HEK293 (cell line): Measurements from ENCODE around the gene PARL.

Experiments
- CTCF ChIP-seq: fragments of 450-650 bp; formaldehyde crosslinking; IDR thresholded peaks from 2 replicates; pipeline ENCODE4 v1.5.1; 2016; ENCODE audit warnings: missing biosample characterization, missing genetic modification characterization
- PRDM1 ChIP-seq: fragments of 450-650 bp; formaldehyde crosslinking; IDR thresholded peaks from 2 replicates; pipeline ENCODE4; 2016; ENCODE audit warnings: missing biosample characterization, missing genetic modification characterization
- YY2 ChIP-seq: fragments of 450-650 bp; formaldehyde crosslinking; IDR thresholded peaks from 2 replicates; pipeline ENCODE4 v1.5.1; 2016; ENCODE audit warnings: missing biosample characterization, missing genetic modification characterization
- ZNF132 ChIP-seq: fragments of 450-650 bp; formaldehyde crosslinking; IDR thresholded peaks from 2 replicates; pipeline ENCODE4 v1.5.1; 2017; ENCODE audit warnings: missing biosample characterization, missing genetic modification characterization, borderline replicate concordance
- TF ChIP-seq, protein P1 (sequence below): fragments of 450-650 bp; formaldehyde crosslinking; IDR thresholded peaks from 2 replicates; pipeline ENCODE4 v1.5.1; 2017; ENCODE audit warnings: missing biosample characterization, missing genetic modification characterization
- TF ChIP-seq, protein P2 (sequence below): fragments of 450-650 bp; formaldehyde crosslinking; IDR thresholded peaks from 2 replicates; pipeline ENCODE4 v1.5.1; 2016; ENCODE audit warnings: missing biosample characterization, missing genetic modification characterization

DNA sequence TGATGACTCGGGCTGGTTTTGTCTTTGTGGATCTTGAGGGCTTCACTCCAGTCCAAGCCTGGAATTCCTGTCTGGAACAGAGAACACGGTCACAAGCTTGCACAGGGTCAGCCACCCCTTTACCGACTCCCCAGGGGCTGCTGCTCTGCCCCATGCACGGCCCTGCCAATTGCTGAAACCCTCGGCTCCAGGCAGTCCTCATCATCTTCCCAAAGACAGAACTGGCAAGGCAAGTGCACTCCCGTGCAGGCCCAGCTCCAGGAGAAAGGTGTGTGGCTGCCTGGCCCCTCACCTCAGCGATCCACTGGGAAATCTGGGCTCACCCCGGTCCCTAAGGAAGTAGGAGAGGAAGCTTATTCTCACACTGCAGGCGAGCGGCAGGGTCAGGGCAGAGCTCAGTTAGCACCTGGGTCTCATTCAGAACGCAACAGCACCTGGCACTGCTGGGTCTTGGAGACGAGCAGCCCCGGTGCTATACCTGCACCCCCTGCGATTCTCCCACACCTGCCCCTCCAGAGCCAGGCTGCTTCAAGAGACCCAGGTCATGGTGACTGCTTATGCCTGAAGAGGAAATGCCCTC, 66.5 kb downstream of the PARL start:
- no peak for TF ChIP-seq CTCF (tag by site-specific recombination)
- no peak for TF ChIP-seq YY2 (tag by site-specific recombination)
- TF ChIP-seq, protein P1, sequence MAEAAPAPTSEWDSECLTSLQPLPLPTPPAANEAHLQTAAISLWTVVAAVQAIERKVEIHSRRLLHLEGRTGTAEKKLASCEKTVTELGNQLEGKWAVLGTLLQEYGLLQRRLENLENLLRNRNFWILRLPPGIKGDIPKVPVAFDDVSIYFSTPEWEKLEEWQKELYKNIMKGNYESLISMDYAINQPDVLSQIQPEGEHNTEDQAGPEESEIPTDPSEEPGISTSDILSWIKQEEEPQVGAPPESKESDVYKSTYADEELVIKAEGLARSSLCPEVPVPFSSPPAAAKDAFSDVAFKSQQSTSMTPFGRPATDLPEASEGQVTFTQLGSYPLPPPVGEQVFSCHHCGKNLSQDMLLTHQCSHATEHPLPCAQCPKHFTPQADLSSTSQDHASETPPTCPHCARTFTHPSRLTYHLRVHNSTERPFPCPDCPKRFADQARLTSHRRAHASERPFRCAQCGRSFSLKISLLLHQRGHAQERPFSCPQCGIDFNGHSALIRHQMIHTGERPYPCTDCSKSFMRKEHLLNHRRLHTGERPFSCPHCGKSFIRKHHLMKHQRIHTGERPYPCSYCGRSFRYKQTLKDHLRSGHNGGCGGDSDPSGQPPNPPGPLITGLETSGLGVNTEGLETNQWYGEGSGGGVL (tag by site-specific recombination) = no peak
- no peak for TF ChIP-seq ZNF132 (tag by site-specific recombination)
- TF ChIP-seq, protein P2, sequence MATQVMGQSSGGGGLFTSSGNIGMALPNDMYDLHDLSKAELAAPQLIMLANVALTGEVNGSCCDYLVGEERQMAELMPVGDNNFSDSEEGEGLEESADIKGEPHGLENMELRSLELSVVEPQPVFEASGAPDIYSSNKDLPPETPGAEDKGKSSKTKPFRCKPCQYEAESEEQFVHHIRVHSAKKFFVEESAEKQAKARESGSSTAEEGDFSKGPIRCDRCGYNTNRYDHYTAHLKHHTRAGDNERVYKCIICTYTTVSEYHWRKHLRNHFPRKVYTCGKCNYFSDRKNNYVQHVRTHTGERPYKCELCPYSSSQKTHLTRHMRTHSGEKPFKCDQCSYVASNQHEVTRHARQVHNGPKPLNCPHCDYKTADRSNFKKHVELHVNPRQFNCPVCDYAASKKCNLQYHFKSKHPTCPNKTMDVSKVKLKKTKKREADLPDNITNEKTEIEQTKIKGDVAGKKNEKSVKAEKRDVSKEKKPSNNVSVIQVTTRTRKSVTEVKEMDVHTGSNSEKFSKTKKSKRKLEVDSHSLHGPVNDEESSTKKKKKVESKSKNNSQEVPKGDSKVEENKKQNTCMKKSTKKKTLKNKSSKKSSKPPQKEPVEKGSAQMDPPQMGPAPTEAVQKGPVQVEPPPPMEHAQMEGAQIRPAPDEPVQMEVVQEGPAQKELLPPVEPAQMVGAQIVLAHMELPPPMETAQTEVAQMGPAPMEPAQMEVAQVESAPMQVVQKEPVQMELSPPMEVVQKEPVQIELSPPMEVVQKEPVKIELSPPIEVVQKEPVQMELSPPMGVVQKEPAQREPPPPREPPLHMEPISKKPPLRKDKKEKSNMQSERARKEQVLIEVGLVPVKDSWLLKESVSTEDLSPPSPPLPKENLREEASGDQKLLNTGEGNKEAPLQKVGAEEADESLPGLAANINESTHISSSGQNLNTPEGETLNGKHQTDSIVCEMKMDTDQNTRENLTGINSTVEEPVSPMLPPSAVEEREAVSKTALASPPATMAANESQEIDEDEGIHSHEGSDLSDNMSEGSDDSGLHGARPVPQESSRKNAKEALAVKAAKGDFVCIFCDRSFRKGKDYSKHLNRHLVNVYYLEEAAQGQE (tag by site-specific recombination) = no peak
- TF ChIP-seq PRDM1 (tag by site-specific recombination) = no peak
